K562 (cell line): ENCODE measurements around the gene TNFRSF19. TPM values are rescaled to one million over a fixed set of nuclear protein-coding genes. Genes with fewer than 3 reads are reported as not detected.

Source experiments
- ATAC-seq: fragments of 200-7000 bp; cut with Tn5 transposase; 3 replicates; pipeline ENCODE4 v1.9.1; 2020; ENCODE audit warnings: moderate library complexity
- BruUV-seq: library from RNA; stranded (reverse); fragments of 400-500 nt; replicated peaks from 2 replicates; lab custom pipeline; 2021; lab: Mats Ljungman, UMichigan
- CTCF ChIA-PET: fragments of 300-600 bp; formaldehyde crosslinking; extraction: SDS; loops from one replicate; lab custom pipeline; 2021; ENCODE audit warnings: low intra/inter-chr PET ratio; lab: Yijun Ruan, JAX
- POLR2A ChIA-PET: fragments of 300-600, 350-650 bp; sonication (Branson Sonifier 250); formaldehyde crosslinking; extraction: SDS; loops from one replicate; lab custom pipeline; 2021; ENCODE audit warnings: antibody characterized with exemption, inconsistent platforms; lab: Yijun Ruan, JAX
- DNase-seq, 4 experiments: peaks; one replicate each; pipeline versions ENCODE4 v3.0.0 to v3.0.0-alpha.2; 2011 to 2018; ENCODE audit warnings: low spot score in 3 of 4, mixed read lengths in 3 of 4; ENCODE audit errors: extremely low read depth in 1 of 4
- FAIRE-seq: peaks from 2 replicates; lab custom pipeline; 2011; peaks lifted over from hg19 to GRCh38; lab: Jason Lieb, UNC
- H2AFZ ChIP-seq: 2 replicates; pipeline ENCODE4 v1.6.0; 2011; ENCODE audit warnings: low read depth, low read length, control low read depth, inconsistent platforms
- H3K27ac ChIP-seq: fragments of 200-600 bp; 3 replicates; pipeline ENCODE4 v1.8.0; 2011; ENCODE audit warnings: low read depth, mild to moderate bottlenecking, control low read depth, inconsistent platforms, low read length, moderate library complexity, mixed read lengths; ENCODE audit errors: extremely low read depth
- H3K27me3 ChIP-seq, 2 experiments: fragments of 300-600 bp in 1 of 2; 2 replicates in 1 of 2; 3 replicates in 1 of 2; pipeline versions ENCODE4 v1.6.0 to v1.8.0; 2011; ENCODE audit warnings: inconsistent platforms in 2 of 2, low read length in 2 of 2, mild to moderate bottlenecking in 1 of 2, mixed read lengths in 1 of 2, moderate library complexity in 1 of 2; ENCODE audit not compliant: control insufficient read depth in 2 of 2, insufficient read depth in 2 of 2
- H3K36me3 ChIP-seq: fragments of 300-600 bp; 3 replicates; pipeline ENCODE4 v1.8.0; 2011; ENCODE audit warnings: mild to moderate bottlenecking, low read length, inconsistent platforms; ENCODE audit not compliant: control insufficient read depth, insufficient read depth
- H3K4me1 ChIP-seq, 2 experiments: fragments of 200-600 bp in 1 of 2; replicated peaks in 1 of 2; 2 replicates in 1 of 2; 3 replicates in 1 of 2; pipeline versions ENCODE4 v1.5.1 to v1.8.0; 2011; ENCODE audit warnings: inconsistent platforms in 2 of 2, low read length in 2 of 2, mild to moderate bottlenecking in 1 of 2, mixed read lengths in 1 of 2, moderate library complexity in 1 of 2; ENCODE audit not compliant: control insufficient read depth in 2 of 2, insufficient read depth in 2 of 2
- H3K4me2 ChIP-seq: 2 replicates; pipeline ENCODE4 v1.6.1; 2011; ENCODE audit warnings: low read length, control low read depth, inconsistent platforms, mixed read lengths; ENCODE audit not compliant: insufficient read depth
- H3K4me3 ChIP-seq: fragments of 200-600 bp; sonication (generic), shearing (Covaris generic); 2 replicates; pipeline ENCODE4 v1.5.1; 2016; ENCODE audit warnings: control low read depth, inconsistent platforms
- H3K79me2 ChIP-seq: fragments of 200-600 bp; 3 replicates; pipeline ENCODE4 v1.8.0; 2011; ENCODE audit warnings: low read length, inconsistent platforms; ENCODE audit not compliant: control insufficient read depth, insufficient read depth
- H3K9ac ChIP-seq, 2 experiments: 2 replicates each; pipeline versions ENCODE4 v1.6.0 to v1.6.1; 2011; ENCODE audit warnings: low read depth in 2 of 2, low read length in 2 of 2, control low read depth in 1 of 2, inconsistent platforms in 1 of 2, mild to moderate bottlenecking in 1 of 2, mixed read lengths in 1 of 2; ENCODE audit not compliant: insufficient read depth in 1 of 2
- H3K9me1 ChIP-seq: one replicate; pipeline ENCODE4 v1.6.0; 2011; ENCODE audit warnings: inconsistent platforms, mild to moderate bottlenecking, low read length, moderate library complexity; ENCODE audit not compliant: control insufficient read depth, insufficient read depth
- H3K9me3 ChIP-seq: replicated peaks from 2 replicates; pipeline ENCODE4 v1.5.1; 2011; ENCODE audit warnings: low read depth, low read length, inconsistent platforms; ENCODE audit not compliant: control insufficient read depth, insufficient read depth
- H4K20me1 ChIP-seq: replicated peaks from 2 replicates; pipeline ENCODE4 v1.6.1; 2011; ENCODE audit warnings: low read length, inconsistent platforms, mixed read lengths; ENCODE audit not compliant: control insufficient read depth, insufficient read depth
- ATF1 ChIP-seq, 2 experiments: fragments of 450-650 bp in 1 of 2; IDR thresholded peaks; 2 replicates each; pipeline ENCODE4 v1.6.1; 2016; ENCODE audit warnings: missing compliant biosample characterization in 1 of 2, missing genetic modification characterization in 1 of 2
- CC2D1A ChIP-seq: fragments of 450-650 bp; IDR thresholded peaks from 2 replicates; pipeline ENCODE4 v1.6.1; 2017; ENCODE audit warnings: mild to moderate bottlenecking
- CCAR2 ChIP-seq: fragments of 200-400 bp; formaldehyde crosslinking; IDR thresholded peaks from 2 replicates; pipeline ENCODE4 v1.6.1; 2017; ENCODE audit warnings: mild to moderate bottlenecking, low read depth, low read length
- FOXJ2 ChIP-seq: fragments of 200-800 bp; sonication (Bioruptor generic); IDR thresholded peaks from 2 replicates; pipeline ENCODE4 v1.6.1; 2016; ENCODE audit warnings: missing genetic modification characterization, missing compliant biosample characterization
- HDAC1 ChIP-seq, 2 experiments: fragments of 450-650 bp; IDR thresholded peaks; 2 replicates each; pipeline ENCODE4 v1.6.1; 2016 to 2017; ENCODE audit warnings: inconsistent platforms in 1 of 2, mild to moderate bottlenecking in 1 of 2, moderate library complexity in 1 of 2
- ILK ChIP-seq: fragments of 450-650 bp; IDR thresholded peaks from 2 replicates; pipeline ENCODE4 v1.6.1; 2016; ENCODE audit warnings: missing genetic modification characterization, low read depth, mild to moderate bottlenecking, missing compliant biosample characterization, moderate library complexity, borderline replicate concordance
- KLF13 ChIP-seq: fragments of 450-650 bp; IDR thresholded peaks from 2 replicates; pipeline ENCODE4 v1.6.1; 2016; ENCODE audit warnings: missing genetic modification characterization, low read depth, mild to moderate bottlenecking, missing compliant biosample characterization, moderate library complexity, borderline replicate concordance
- PHTF2 ChIP-seq: fragments of 250-450 bp; sonication (Bioruptor Pico); IDR thresholded peaks from 2 replicates; pipeline ENCODE4 v1.5.0; 2021; ENCODE audit warnings: mild to moderate bottlenecking
- RBM39 ChIP-seq: fragments of 200-400 bp; formaldehyde crosslinking; optimal IDR thresholded peaks from 2 replicates; pipeline ENCODE3; 2018; ENCODE audit warnings: low read depth, low read length
- RFX5 ChIP-seq: IDR thresholded peaks from 2 replicates; pipeline ENCODE4 v1.6.1; 2011; ENCODE audit warnings: low read depth, mild to moderate bottlenecking, improper control_type of control experiment, low read length
- RUNX1 ChIP-seq: sonication (generic); IDR thresholded peaks from 2 replicates; pipeline ENCODE4 v1.6.1; 2016; ENCODE audit warnings: antibody characterized with exemption, low read depth
- ZC3H8 ChIP-seq: fragments of 450-650 bp; IDR thresholded peaks from 2 replicates; pipeline ENCODE4 v1.6.1; 2017
- ZHX1 ChIP-seq: fragments of 150-350 bp; conservative IDR thresholded peaks from 2 replicates; pipeline ENCODE4 v1.6.1; 2014; ENCODE audit warnings: low read length
- ZNF408 ChIP-seq: fragments of 250-450 bp; sonication (Bioruptor Pico); IDR thresholded peaks from 2 replicates; pipeline ENCODE4 v1.4.0; 2020; ENCODE audit warnings: low read depth, mild to moderate bottlenecking, moderate library complexity
- WGBS: fragments of 100-300 bp; shearing (Covaris generic); methylation state at CpG from one replicate; pipeline ENCODE4 v1.1.6; 2016; ENCODE audit warnings: low coverage, mixed read lengths; ENCODE audit not compliant: insufficient coverage; ENCODE audit errors: missing lambda C conversion rate; 5-methylcytosine and 5-hydroxymethylcytosine counted together
- in situ Hi-C: fragments of 300-500 bp; cut with MboI; formaldehyde crosslinking; loops from 4 replicates; pipeline ENCODE4 v1.15.0; 2018; ENCODE audit warnings: inconsistent platforms, mixed read lengths
- intact Hi-C: fragments of 100-400 bp; cut with micrococcal nuclease; formaldehyde crosslinking; loops from 2 replicates; pipeline ENCODE4 v1.14.2; 2022
- polyA plus RNA-seq, 8 experiments: library from polyadenylated mRNA; depleted of rRNA in 4 of 8; stranded (reverse) in 5 of 8; unstranded in 3 of 8; fragments of >200 nt; fragmentation: Nextera tagmentation in 2 of 8; fragmentation: Illumina TruSeq in 1 of 8; extraction: Ambion mirVana in 2 of 8; extraction: Trizol in 1 of 8; gene quantifications; 2 replicates each; pipeline versions ENCODE4 v1.2.1 to v1.2.3, GENCODE V29; 2011 to 2014; ENCODE audit warnings: inconsistent platforms in 1 of 8, missing spikeins in 1 of 8
- total RNA-seq, 7 experiments: library from RNA; depleted of rRNA in 6 of 7; stranded (reverse); fragments of >200 nt in 6 of 7; fragmentation: Illumina TruSeq in 2 of 7; extraction: Trizol in 2 of 7; gene quantifications; 2 replicates each; pipeline versions ENCODE4 v1.2.1 to v1.2.3, GENCODE V29; 2011 to 2021; ENCODE audit warnings: low replicate concordance in 1 of 7

TNFRSF19 gene
- total and polyA plus RNA-seq, 9 of the 15 experiments (the other 6 are each of a cell fraction or from before 2014, with no cell fraction given) = 0.01 to 0.07 TPM; not detected in 7

GRCh38 chr13:23608138-23608537 is 37.9 kb downstream of the TNFRSF19 start:
- no peaks in the 10 kb centered on the region for H3K36me3 ChIP-seq
- POLR2A ChIA-PET = interaction anchor here (1.0 kb wide), 1 partner anchor 9 kb away, joined by 3 read pairs; no protein-coding TSS in a partner anchor

DNA sequence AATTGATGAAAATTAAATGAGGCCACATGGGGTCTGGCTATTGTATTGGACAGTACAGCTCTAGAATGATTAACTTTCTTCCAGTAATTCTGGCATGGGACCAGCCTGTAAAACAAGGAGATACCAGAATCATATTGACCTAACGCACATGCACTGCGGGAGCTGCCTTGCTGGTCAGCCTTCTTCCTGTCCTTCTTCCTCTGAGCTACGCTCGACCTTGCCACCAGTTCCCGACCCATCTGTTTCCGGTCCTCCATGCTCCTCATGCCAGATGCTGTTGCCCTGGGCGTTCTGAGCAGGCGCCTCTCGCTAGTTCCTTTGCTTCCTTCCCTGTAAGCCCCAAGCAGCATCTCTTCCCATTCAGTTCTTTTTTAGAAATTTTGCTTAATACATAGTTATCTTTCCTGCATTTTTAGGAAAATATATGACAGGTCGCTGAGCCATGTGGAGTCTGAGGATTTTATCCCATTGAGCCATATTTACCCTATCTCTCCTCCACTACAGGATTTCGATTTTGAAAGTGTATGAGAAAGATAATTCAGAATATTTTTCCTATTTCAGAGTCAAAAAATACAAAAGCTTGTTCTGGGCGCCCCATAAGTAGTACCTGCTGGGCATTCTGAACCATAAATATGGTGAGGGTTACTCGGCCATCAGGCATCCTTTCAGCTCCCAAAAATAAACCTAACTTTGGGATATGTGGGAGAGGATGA is 38.6 kb downstream of the TNFRSF19 start:
- Histone ChIP-seq H3K9ac (no peak overlapping the region), H3K4me2 (no peak overlapping the region), H3K9me3 (no peaks in the 10 kb centered on the region), H3K79me2 (no peaks in the 10 kb centered on the region), H3K36me3 (no peaks in the 10 kb centered on the region), H3K27me3 (peaks cover 0 to 5% of the 10 kb centered on the region in 2 experiments; a peak in 1 of 5 replicates), H3K4me3 (no peak overlapping the region), H3K4me1 (no peaks in the 10 kb centered on the region), H2AFZ (no peak overlapping the region), H3K9me1 (no peaks in the 10 kb centered on the region), H3K27ac (no peak overlapping the region), H4K20me1 (no peaks in the 10 kb centered on the region)
- no TSS peak for BruUV-seq
- CTCF ChIA-PET = no interaction called here
- POLR2A ChIA-PET = interaction anchor here (1.0 kb wide), 1 partner anchor 8 kb away, joined by 3 read pairs; no protein-coding TSS in a partner anchor
- ATAC-seq (no peak), FAIRE-seq (no peak), DNase-seq (no peak)
- in situ Hi-C loops = no loop called here
- intact Hi-C loops = no loop called here
- WGBS = 1% methylated on average over 13 of the region's 13 CpGs
- no peak for TF ChIP-seq ZC3H8
- TF ChIP-seq ATF1 (CRISPR knock-in tag; IDR thresholded peaks at IDR 0.05) = no peak
- no peak for TF ChIP-seq ATF1 (tag; IDR thresholded peaks at IDR 0.05)
- no peak for TF ChIP-seq ZNF408 (CRISPR knock-in tag)
- no peak for TF ChIP-seq CC2D1A
- TF ChIP-seq HDAC1 (IDR thresholded peaks at IDR 0.05) = no peak
- TF ChIP-seq KLF13 (tag) = no peak
- TF ChIP-seq FOXJ2 (tag) = no peak
- TF ChIP-seq ZHX1 = no peak
- TF ChIP-seq RUNX1 = no peak
- TF ChIP-seq CCAR2 = no peak

More at GRCh38 chr13:23608138-23608537, 37.9 kb downstream of the TNFRSF19 start:
- BruUV-seq = no TSS peak
- Histone ChIP-seq H3K4me2 (no peak overlapping the region), H3K4me1 (no peaks in the 10 kb centered on the region), H3K9me1 (no peaks in the 10 kb centered on the region), H4K20me1 (no peaks in the 10 kb centered on the region), H3K27me3 (peaks cover 0 to 5% of the 10 kb centered on the region in 2 experiments; a peak in 1 of 5 replicates), H3K4me3 (no peak overlapping the region), H3K27ac (no peak overlapping the region), H3K79me2 (no peaks in the 10 kb centered on the region), H3K9me3 (no peaks in the 10 kb centered on the region), H2AFZ (no peak overlapping the region), H3K9ac (no peak overlapping the region)
- FAIRE-seq = no peak
- ATAC-seq = no peak
- CTCF ChIA-PET = no interaction called here
- DNase-seq = no peak
- intact Hi-C loops = no loop called here
- WGBS = 0% methylated on average over 3 of the region's 3 CpGs
- in situ Hi-C loops = no loop called here
- TF ChIP-seq RFX5 (no peak), PHTF2 (CRISPR knock-in tag) (no peak), RBM39 (no peak), ILK (tag) (no peak)
